ENCODE data around the gene ABCA8.

The ABCA8 gene

DNA sequence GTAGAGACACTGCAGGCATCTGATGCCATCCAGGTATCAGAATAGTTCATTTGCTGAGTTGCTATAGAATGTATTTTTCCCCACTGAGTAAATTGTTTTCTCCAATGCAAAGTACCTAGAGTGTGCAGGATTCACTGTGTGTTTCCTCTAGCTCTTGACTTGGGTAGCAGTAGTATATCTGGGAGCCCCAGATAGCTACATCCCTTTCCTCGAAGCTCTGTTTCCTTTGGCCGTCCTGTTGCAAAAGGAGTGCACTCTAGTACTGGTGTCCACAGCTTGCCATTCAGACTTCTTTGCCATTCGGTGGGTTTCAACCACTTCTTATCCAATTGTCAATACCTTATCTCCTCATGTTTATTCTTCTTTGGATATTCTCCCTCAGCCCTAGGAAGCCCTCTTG lies 12.8 kb downstream of the ABCA8 start:
- no peak for DNase-seq (ENCODE audit: low read depth)

DNA sequence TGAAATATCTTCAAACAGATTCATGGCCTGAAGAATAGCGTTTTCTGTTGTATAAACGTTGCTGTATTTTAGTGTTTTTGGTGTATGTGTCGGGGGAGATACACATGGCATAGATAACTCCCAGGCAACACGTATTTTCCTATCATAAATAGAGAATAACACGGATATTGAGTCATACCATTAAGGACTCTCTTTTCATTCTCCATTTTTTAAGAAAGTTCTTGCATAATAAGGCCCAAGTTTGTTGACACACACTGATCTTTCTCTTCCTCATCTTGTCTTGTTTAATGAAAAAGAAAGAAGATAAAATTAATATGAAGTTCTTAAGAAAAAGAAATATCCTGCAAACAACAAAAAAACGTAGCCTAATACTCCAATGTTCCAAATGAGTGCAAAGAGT lies 13.4 kb downstream of the ABCA8 start:
- DNase-seq (ENCODE audit: low read depth) = no peak

DNA sequence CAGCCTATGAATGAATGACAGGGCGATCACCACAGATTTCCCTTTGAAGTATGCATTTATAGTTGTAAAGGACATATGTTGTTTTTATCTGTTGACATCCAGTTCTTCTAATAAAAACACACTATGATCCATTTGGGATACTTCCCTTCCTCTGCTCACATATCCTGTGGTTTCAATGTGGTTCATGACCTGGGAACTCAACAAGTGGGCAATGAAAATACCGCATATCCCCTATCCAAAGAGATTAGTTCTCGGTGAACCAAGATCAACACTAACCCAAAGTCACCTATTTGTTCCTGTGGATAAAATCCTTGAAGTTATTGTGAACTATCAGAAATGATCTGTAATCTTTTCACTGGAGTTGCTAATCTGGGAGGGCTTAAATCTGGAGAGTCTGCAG lies 16.0 kb downstream of the ABCA8 start:
- DNase-seq (ENCODE audit: low read depth) = no peak

DNA sequence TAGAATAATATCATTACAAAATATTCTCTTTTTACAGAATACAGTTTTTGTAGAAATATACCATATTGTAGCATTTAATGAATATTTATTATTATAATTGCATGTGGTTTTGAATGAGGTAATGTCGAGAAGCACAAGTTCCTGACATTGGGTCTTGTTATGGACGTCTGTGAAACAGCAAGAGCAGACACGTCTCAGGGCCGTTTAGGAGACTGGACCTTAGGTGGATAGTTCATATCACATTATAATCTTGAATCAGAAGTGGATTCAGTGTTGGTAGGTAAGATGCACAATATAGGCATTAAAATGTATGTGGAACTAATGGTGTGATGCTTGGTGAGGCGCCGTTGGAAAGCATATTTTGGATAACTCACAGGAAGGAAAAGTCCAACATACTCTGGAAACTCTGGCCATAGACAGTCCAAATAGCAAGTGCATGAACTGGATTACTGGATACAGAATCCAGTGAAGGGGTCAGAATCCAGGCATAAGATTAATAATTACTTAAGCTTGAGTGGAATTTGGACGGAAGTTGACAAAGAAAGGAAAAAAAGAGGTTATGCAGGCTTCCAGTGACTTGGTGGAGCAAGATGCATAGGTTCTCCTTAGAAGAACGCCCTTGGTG lies 17.2 kb downstream of the ABCA8 start:
- DNase-seq (ENCODE audit: low read depth) = no peak

DNA sequence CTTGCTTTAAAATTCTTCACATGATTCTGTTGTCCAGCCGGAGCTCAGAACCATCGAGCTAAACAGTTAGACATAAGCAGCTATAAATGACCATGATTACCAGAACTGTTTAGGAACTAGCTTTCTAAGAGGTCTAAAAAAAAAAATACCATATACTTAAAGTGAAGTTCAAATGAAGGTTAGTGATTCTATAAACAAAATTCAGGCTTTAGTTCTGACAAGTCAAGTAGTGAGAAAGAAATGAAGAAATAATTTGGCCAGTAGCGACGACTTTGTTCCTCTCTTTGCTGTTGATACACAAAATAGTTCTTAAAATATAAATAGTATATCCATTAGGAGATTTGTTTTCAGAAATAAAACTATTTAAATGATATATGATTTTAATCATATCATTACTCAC lies 27.7 kb downstream of the ABCA8 start:
- no peak for DNase-seq (ENCODE audit: low read depth)

DNA sequence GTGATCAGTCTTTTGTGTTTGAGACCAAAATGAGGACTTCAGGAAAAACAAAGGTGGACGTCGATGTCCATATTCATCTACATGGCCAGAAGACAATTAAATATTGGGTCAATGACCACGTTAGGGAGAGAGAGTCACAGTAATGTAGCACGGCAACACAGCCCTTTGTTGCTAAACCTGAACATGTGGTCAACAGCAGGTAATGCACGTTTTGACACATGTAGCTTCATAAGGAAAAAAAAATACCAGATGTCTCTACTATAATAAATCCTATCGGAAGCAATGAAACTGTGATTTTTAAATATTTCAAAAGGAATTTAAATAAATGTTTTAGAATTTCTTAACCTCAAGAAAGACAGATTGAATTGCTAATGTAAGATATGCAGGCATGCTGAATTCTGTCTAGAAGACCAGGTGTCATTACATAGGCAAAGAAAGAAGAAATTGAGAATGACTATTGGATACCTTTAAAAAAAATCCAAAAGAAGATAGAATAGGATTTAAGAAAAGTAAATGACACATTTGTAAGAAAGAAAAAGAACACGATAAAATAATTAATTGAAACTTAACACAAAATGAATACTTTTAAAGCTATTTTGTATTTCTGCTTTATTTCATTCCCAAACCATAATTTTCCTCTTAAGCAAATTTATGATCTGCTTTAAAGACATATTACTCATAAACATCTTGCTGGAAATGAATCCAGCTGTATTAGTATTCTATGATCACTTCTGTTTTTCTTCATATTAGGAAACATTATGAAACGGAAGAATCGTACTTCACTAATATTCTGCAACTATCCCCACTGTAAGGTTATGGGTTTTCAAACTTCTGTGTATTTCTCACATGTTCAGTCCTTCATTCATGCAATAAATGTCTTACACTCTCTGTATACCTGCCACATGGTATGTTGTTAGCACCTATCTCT lies 30.1 kb downstream of the ABCA8 start:
- DNase-seq (ENCODE audit: low read depth) = no peak

DNA sequence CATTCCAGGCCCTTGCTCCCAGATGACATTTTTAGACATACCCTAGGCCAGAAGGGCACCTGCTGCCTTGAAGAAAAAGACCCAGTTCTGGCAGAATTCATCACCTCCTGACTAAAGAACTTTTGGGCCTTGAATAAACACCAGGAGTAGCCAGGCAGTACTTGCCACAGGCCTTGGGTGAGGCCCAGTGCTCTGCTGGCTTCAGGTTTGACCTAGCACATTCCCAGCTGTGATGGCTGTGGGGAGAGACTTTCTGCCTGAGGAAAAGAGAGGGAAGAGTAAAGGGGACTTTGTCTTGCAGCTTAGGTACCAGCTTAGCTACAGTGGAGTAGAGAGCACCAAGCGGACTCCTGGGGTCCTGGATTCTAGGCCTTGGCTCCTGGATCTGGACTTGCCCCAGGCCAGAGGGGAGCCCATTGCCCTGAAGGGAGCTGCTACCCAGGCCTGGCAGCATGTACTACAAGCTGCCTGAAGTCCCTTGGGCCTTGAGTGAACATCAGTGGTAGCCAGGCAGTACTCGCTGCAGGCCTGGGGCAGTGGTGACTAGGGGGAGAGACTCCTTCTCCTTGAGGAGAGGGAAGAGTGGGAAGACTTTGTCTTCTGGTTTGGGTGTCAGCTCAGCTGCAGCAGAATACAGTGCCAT lies 44.3 kb downstream of the ABCA8 start:
- no peak for DNase-seq (ENCODE audit: low read depth)

DNA sequence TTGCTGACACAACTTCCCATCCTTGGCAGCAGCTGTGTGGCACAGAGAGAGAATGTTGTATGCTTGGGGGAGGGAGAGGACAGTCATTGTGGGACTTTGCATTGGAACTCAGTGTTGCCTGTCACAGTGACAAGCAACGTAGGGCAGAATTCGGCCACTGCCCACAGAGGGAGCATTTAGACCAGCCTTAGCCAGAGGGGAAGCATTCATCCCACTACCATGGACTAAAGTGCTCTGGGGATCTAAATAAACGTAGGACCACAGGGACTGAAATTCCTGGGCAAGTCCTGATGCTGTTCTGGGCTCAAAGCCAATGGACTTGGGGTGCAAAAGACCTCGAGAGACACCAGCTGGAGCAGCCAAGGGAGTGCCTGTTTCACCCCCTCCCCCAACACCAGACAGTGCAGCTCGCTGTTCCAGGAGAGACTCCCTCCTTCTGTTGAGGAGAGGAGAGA lies 44.9 kb downstream of the ABCA8 start:
- no peak for DNase-seq (ENCODE audit: low read depth)

DNA sequence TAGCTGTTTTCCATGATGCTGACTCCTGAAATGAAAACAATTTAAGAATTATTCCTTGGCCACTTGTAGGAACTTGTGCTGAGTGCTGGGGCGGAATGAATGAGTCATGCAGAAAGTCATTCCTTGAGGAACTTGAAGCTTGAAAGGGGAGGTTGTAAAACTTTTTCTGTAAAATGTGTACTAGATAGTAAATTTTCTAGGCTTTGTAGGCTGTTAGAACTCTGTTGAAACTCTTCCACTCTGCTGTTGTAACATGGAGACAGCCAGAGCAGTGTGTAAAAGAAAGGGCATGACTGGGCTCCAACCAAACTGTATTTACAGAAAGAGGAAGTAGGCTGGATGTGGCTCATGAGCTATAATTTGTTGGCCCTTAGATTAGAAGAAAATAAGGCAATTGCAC lies 46.1 kb downstream of the ABCA8 start:
- DNase-seq (ENCODE audit: low read depth) = peak; percentile 98

DNA sequence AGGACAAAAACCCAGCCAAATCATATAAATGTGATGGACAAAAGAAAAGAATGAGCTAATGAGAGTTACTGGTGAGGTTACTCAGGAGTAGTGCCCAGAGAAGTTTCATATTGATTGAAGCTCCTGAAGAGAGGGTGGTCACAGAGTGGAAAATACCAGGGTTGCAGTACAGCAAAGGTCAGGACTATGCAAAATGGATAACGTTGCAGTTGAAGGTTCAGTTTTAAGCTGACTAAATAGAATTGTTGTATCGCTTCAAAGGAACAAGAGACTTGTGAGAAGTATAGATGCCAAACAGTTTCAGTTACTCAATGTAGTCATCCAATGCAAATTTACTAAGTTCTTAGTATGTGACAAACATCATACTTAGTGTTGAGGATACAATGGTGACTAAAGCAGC lies 47.1 kb downstream of the ABCA8 start:
- DNase-seq (ENCODE audit: low read depth) = no peak

DNA sequence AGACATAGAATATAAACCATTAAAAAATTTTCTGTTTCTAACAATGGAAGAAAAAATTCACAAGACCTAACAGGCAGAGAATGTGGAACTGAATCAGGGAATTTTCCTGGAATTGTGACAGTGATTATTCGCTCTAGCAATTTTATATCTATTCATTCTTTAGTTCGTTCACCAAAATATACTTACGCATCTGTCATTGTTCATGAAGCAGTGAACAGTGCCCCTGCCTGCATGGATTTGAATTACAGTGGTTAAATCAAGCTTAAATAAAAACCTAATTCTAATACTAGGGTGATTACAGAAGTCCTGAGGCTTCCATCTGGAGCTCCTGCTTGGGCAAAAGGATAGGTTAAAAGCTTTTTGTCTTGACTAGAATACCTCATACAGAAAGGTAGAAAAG lies 48.6 kb downstream of the ABCA8 start:
- no peak for DNase-seq (ENCODE audit: low read depth)

DNA sequence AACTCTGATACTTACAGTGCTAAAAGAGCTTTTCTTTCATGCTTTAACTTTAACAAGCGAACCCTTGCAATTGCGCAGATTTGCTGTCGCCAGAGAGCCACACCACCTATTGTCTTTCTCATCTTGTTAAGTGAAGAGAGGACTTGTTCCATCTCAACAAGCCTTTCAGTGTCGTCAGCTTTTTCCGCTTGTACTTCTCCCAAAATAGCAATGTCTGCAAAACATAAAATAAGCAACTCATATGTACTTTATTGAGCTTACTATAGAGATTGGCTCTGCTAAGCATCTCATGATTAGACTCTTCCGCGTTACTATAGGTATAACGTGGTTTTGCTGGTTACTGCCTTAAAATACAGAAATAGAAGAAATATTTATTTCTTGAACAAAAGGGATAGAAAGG lies 51.9 kb downstream of the ABCA8 start:
- DNase-seq (ENCODE audit: low read depth) = no peak

DNA sequence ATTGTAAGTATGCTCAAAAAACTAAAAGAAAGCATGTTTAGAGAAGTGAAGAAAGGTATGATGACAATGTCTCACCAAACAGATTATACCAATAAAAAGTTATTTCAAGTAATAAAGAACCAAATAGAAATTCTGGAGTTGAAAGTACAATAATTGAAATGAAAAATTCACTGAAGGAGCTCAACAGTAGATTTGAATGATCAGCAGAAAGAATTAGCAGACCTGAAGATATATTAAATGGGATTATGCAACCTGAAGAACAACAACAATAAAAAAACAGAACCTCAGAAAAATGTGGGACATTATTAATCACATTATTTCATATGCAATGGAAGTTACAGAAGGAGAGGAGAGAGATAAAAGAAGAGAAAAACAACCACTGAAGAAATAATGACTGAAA lies 57.6 kb downstream of the ABCA8 start:
- DNase-seq (ENCODE audit: low read depth) = no peak

DNA sequence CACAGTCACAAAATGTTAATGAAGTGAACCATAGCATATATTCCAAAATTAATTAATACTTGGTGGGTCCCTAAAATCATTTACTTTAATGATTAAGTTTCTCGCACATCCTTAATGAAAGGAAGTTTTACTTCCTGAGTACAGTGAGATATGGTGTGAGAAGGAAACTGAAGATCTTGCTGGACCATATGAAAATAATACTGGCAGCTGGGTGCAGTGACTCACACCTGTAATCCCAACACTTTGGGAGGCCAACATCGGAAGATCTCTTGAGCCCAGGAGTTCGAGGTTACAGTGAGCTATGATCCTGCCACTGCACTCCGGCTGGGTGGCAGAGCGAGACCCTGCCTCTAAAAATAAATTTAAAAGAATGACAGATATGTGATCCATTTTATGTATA lies 62.5 kb downstream of the ABCA8 start:
- no peak for DNase-seq (ENCODE audit: low read depth)

DNA sequence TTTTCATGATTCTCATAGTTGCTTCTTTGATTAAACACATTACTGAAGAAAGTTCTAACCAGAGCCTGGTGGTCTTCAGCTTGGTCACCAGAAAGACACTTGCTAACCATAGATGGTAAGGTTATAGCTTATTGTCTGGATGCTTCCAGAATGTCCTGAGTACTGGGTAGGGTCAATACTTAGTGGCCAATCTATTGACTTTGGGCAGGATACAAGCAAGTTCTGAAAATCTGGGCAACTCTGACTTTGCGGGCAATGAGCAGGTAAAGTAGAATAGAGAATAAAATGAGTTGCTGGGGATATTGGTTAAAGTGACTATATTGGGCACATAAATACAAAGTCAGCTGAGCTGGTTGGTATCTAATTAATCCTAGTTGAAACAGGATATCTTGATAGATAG lies 63.0 kb downstream of the ABCA8 start:
- DNase-seq (ENCODE audit: low read depth) = no peak

DNA sequence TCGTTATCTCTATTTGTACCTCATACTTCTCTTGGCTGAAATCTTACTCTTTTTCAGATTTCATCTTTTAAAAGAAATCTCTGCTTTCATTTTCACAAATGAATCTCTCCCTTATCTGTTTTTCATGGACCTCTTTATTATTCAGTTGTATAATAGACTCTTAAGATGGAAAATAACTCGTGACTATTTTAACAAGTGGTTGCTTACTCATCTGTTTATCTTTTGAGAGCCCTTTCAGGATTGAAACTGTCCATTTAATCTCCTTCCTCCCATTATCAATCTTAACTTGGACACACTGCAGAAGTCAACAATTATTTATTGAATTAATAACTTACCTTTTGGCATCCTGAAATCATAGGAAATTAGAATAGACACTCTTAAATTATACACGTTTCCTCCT lies 68.8 kb downstream of the ABCA8 start:
- no peak for DNase-seq (ENCODE audit: low read depth)

DNA sequence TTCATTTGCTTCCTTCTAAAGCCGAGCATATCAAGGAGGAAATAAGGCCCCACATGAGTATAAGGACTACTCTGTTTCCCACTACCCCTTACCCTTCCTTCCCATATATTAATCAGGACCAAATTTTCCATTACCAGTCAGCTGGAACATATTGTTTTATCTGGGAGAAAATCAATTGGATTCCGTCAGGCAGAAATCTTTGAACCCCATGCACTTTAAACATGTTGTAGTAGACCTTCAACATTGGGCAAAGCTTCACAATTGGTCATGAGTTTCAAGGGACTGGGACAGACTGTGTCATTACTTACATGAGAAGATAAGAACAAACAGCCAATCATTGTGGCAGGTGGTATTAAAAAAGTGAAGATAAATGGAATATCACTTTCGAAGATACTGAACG lies 70.3 kb downstream of the ABCA8 start:
- DNase-seq (ENCODE audit: low read depth) = no peak

DNA sequence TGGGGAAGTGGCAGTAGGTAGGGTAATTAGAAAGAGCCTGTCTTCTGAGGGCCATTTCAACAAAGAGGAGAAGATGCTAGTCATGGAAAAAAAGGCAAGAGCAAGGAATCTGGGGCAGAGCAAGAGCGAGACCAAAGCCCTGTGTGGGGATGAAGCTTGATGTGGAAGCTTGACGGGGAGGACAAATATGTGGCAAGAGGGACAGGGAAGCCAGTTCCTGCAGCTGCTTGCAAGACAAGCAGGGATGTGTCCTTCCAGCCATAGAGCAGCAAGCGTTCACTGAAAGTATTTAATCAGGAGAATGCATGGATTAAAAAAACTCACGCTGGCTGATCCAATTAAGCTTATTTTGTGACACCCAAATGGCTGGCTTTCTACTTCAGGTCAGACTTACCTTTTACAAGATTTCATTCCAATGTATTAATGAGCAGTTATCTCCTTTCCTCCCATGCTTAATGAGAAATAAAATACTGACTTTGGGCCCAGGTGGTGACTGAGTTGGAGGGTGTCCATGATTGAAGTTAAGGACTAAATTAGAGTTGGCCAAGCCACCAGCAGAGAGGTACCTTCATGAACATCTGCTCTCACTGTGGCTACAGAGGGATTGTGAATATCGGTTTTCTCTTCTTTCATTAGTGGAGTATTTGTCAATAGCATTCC lies 76.8 kb downstream of the ABCA8 start:
- DNase-seq (ENCODE audit: low read depth) = no peak

DNA sequence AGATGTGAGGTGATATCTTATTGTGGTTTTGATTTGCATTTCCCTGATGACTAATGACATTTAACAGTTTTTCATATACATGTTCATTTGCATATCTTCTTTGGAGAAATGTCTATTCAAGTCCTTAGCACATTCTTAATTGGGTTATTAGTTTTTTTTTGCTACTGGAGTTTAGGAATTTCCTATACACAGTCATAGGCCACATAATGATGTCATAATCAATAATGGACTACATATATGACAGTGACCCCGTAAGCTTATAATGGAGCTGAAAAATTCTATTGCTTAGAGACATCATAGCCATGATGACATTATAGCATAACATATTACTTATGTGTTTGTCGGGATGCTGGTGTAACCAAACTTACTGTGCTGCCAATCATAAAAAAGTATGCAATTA lies 83.7 kb downstream of the ABCA8 start:
- no peak for DNase-seq (ENCODE audit: low read depth)

DNA sequence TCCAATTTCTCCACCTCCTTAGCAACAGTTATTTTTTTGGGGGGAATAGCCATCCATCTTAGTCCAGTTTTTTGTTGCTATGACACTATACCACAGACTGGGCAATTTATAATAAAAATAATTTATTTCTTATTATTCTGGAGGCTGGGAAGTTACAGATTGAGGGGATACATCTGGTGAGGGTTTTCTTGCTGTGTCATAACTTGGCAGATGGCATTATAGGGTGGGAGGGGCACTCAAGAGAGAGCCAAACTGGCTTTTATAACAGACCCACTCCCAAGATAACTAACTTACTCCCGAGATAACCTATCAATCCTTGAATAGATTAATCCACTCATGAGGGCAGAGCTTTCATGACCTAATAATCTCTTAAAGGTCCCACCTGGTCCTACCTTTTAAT lies 84.2 kb downstream of the ABCA8 start:
- DNase-seq (ENCODE audit: low read depth) = no peak

DNA sequence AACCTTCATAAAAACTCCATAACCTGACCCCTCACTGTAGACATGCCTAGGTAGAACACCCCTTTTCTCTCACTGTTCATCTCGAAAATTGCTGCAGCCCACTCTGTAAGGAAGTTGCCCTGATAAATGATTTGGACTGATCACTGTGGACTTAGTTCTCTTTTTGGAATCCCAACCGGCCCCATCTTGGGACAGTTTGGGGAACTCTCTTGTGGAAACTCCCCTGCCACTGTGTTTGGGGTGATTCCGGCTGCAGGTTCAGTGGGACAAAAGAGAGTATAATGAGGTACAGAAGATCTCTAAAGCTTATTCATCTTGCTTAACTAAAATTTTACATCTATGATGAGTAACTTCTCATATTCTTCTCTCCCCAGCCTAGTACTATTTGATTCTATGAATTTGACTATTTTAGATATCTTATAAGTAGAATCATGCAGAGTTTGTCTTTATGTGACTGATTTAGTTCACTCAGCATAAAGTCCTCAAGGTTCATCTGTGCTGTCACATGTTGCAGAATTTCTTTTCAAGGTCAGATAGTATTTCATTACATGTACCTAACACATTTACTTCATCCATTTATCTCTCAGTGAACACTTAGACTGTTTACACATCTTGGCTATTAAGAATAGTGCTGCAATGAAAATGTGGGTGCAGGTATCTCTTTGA lies 84.9 kb downstream of the ABCA8 start:
- no peak for DNase-seq (ENCODE audit: low read depth)

DNA sequence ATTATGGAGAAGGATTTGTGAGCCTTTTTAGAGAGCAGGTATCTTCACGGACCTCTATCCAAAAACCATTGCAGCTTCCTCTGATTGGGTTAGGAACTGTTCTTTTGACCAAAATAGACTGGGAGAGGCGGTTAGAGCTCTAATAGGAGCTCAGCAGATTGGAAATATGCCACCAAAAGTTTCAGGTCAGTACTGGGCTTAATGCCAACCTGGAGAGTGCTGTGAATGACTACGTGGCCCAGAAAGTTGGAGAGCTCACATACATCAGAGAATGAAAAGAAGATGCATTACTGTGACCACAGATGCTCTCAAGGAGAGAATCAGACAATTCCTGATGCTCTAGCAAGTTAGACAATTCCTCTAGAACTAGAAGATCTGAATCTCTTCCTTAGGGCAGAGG lies 86.5 kb downstream of the ABCA8 start:
- DNase-seq (ENCODE audit: low read depth) = no peak
